Natural killer cell (primary cell): ENCODE data around the gene TRIM71. TPM values are rescaled to one million over a fixed set of nuclear protein-coding genes. Genes with fewer than 3 reads are reported as not detected.

ENCODE experiments used
- ATAC-seq, 3 donors: fragments of 150-1000 bp in 2 of 3; fragments of 200-7000 bp in 1 of 3; cut with Tn5 transposase; 1 replicate in 1 of 3; 2 replicates in 2 of 3; pipeline ENCODE4 v1.10.0; 2021; ENCODE audit warnings: mild to moderate bottlenecking in 2 of 3, moderate library complexity in 2 of 3
- DNase-seq, 2 donors: peaks; one replicate each; pipeline versions ENCODE4 v3.0.0 to v3.0.0-alpha.2; 2013 to 2021; ENCODE audit warnings: mixed read lengths in 1 of 2
- H3K27ac ChIP-seq: one replicate; pipeline ENCODE4 v1.5.1; 2013; ENCODE audit warnings: mild to moderate bottlenecking, low read length
- H3K27me3 ChIP-seq: one replicate; pipeline ENCODE4 v1.6.1; 2013; ENCODE audit warnings: low read length; ENCODE audit not compliant: control insufficient read depth, insufficient read depth
- H3K36me3 ChIP-seq: one replicate; pipeline ENCODE4 v1.6.1; 2013; ENCODE audit warnings: low read length; ENCODE audit not compliant: control insufficient read depth, insufficient read depth
- H3K4me1 ChIP-seq: one replicate; pipeline ENCODE4 v1.6.1; 2013; ENCODE audit warnings: low read length; ENCODE audit not compliant: control insufficient read depth, insufficient read depth
- H3K4me3 ChIP-seq: one replicate; pipeline ENCODE4 v1.5.1; 2013; ENCODE audit warnings: low read length
- H3K9me3 ChIP-seq: one replicate; pipeline ENCODE4 v1.6.1; 2013; ENCODE audit warnings: low read length; ENCODE audit not compliant: control insufficient read depth, insufficient read depth
- H3K27ac Mint-ChIP-seq, 2 donors: one replicate each; pipeline ENCODE4 v1.8.0; 2022; ENCODE audit warnings: mild to moderate bottlenecking in 2 of 2, mixed read lengths in 2 of 2, moderate library complexity in 1 of 2
- H3K27me3 Mint-ChIP-seq, 2 donors: one replicate each; pipeline ENCODE4 v1.8.0; 2022; ENCODE audit warnings: low read depth in 2 of 2, mixed read lengths in 2 of 2
- H3K36me3 Mint-ChIP-seq: one replicate; pipeline ENCODE4 v1.8.0; 2022; ENCODE audit warnings: mixed read lengths
- H3K4me1 Mint-ChIP-seq, 2 donors: one replicate each; pipeline ENCODE4 v1.8.0; 2022; ENCODE audit warnings: mixed read lengths in 2 of 2
- H3K4me3 Mint-ChIP-seq: one replicate; pipeline ENCODE4 v1.8.0; 2022; ENCODE audit warnings: mild to moderate bottlenecking, moderate library complexity, mixed read lengths
- H3K9me3 Mint-ChIP-seq, 2 donors: one replicate each; pipeline ENCODE4 v1.8.0; 2022; ENCODE audit warnings: mixed read lengths in 2 of 2
- CTCF ChIP-seq: fragments of 200-600 bp; IDR thresholded peaks from one replicate; pipeline ENCODE4 v1.8.0; 2022; ENCODE audit warnings: antibody characterized with exemption
- WGBS: methylation state at CpG from one replicate; pipeline ENCODE4 v1.1.7; 2013; ENCODE audit warnings: missing lambda C conversion rate; ENCODE audit not compliant: insufficient coverage; 5-methylcytosine and 5-hydroxymethylcytosine counted together
- intact Hi-C: fragments of 100-400 bp; cut with micrococcal nuclease; formaldehyde crosslinking; loops from one replicate; pipeline ENCODE4 v1.14.2; 2022
- total RNA-seq, 4 donors: library from RNA; stranded (reverse); fragments of 120-200 nt in 1 of 4; gene quantifications; one replicate each; pipeline versions ENCODE4 v1.2.3 to v1.2.4, GENCODE V29; 2013 to 2022

The TRIM71 gene
- total RNA-seq, 3 donors from 2014 or later (not counting 1 experiment from before 2014, with no cell fraction given) = 0.05 TPM; not detected in 2

GRCh38 chr3:32813180-32813579 lies 4.6 kb upstream of the TRIM71 start:
- Mint-ChIP-seq H3K4me3 (no peak overlapping the region), H3K27me3 (peaks cover 19 to 30% of the 10 kb centered on the region in 2 donors), H3K36me3 (no peaks in the 10 kb centered on the region), H3K4me1 (peaks cover 9 to 10% of the 10 kb centered on the region in 2 donors), H3K9me3 (no peaks in the 10 kb centered on the region), H3K27ac (no peak overlapping the region)
- Histone ChIP-seq H3K4me1 (peaks cover 16% of the 10 kb centered on the region), H3K27me3 (peaks cover 5% of the 10 kb centered on the region), H3K36me3 (no peaks in the 10 kb centered on the region), H3K27ac (no peak overlapping the region), H3K4me3 (no peak overlapping the region), H3K9me3 (no peaks in the 10 kb centered on the region)
- no peak for TF ChIP-seq CTCF
- no peak for DNase-seq
- no peak for ATAC-seq
- intact Hi-C loops = no loop called here
- WGBS = no CpG with 5 or more reads among the region's 2 CpGs

- Histone ChIP-seq H3K27me3 (peaks cover 8% of the 10 kb centered on the region), H3K27ac (no peak overlapping the region), H3K36me3 (no peaks in the 10 kb centered on the region), H3K4me1 (peaks cover 16% of the 10 kb centered on the region), H3K9me3 (no peaks in the 10 kb centered on the region), H3K4me3 (no peak overlapping the region)
- no peak overlapping the region for H3K27ac Mint-ChIP-seq
- ATAC-seq (no peak), DNase-seq (no peak)
- intact Hi-C loops = no loop called here
- H3K9me3 Mint-ChIP-seq = no peaks in the 10 kb centered on the region
- H3K27me3 Mint-ChIP-seq = peaks cover 26 to 39% of the 10 kb centered on the region in 2 donors
- H3K4me3 Mint-ChIP-seq = no peak overlapping the region
- H3K36me3 Mint-ChIP-seq = no peaks in the 10 kb centered on the region
- peaks cover 9 to 10% of the 10 kb centered on the region in 2 donors for H3K4me1 Mint-ChIP-seq
- no peak for TF ChIP-seq CTCF
- WGBS = 15% methylated on average over 5 of the region's 6 CpGs
These were observed 3.4 kb upstream of the TRIM71 start for GRCh38 chr3:32814361-32814760.

- H3K4me3 ChIP-seq = no peak overlapping the region
- intact Hi-C loops = no loop called here
- peaks cover 9 to 10% of the 10 kb centered on the region in 2 donors for H3K4me1 Mint-ChIP-seq
These were observed 1.9 kb upstream of the TRIM71 start for GRCh38 chr3:32815841-32816438.

More at GRCh38 chr3:32815841-32816438, 1.9 kb upstream of the TRIM71 start:
- H3K36me3 ChIP-seq = no peaks in the 10 kb centered on the region
- WGBS = 22% methylated on average over 19 of the region's 21 CpGs
- no peak for DNase-seq
- no peak for TF ChIP-seq CTCF
- H3K36me3 Mint-ChIP-seq = no peaks in the 10 kb centered on the region
- no peaks in the 10 kb centered on the region for H3K9me3 ChIP-seq
- no peaks in the 10 kb centered on the region for H3K9me3 Mint-ChIP-seq
- no peak overlapping the region for H3K27ac Mint-ChIP-seq
- no peak for ATAC-seq
- peaks cover 16% of the 10 kb centered on the region for H3K4me1 ChIP-seq
- no peak overlapping the region for H3K27ac ChIP-seq
- H3K27me3 Mint-ChIP-seq = peaks cover 36 to 41% of the 10 kb centered on the region in 2 donors
- peaks cover 11% of the 10 kb centered on the region for H3K27me3 ChIP-seq
- peak overlapping the region; percentile 28 for H3K4me3 Mint-ChIP-seq
